DOHH2 (cell line): Measurements from ENCODE around the gene FRMD4B.

Source experiments
- CTCF ChIP-seq: fragments of 200-600 bp; sonication (generic); IDR thresholded peaks from one replicate; pipeline ENCODE4 v1.5.1; 2014; ENCODE audit warnings: antibody characterized with exemption, mild to moderate bottlenecking, low read depth, low read length; ENCODE audit not compliant: poor library complexity, severe bottlenecking
- EZH2phosphoT487 ChIP-seq: fragments of 200-600 bp; sonication (generic); IDR thresholded peaks from 2 replicates; pipeline ENCODE4 v1.6.1; 2017; ENCODE audit warnings: borderline replicate concordance, mild to moderate bottlenecking, antibody characterized with exemption, low read length, moderate library complexity, mixed read lengths

- TF ChIP-seq CTCF (no peak), EZH2phosphoT487 (no peak)
Measured at GRCh38 chr3:69290006-69290405, 95.9 kb downstream of the FRMD4B start.
